ENCODE results near the gene TMEM150B.

Gene TMEM150B

GRCh38 chr19:55346725-55347441, 21.7 kb upstream of the TMEM150B start:
- H3K79me2 ChIP-seq (ENCODE audit: insufficient read depth, low read length) = peaks cover 11% of the 10 kb centered on the region
- no peak overlapping the region for H3K4me3 ChIP-seq (ENCODE audit: low read depth in 1 of 2, low read length in 2 of 2)
- no peak overlapping the region for H2AFZ ChIP-seq (ENCODE audit: low read depth, low read length)
- peaks cover 62% of the 10 kb centered on the region for H3K36me3 ChIP-seq (ENCODE audit: insufficient read depth, low read length)
- H3K27me3 ChIP-seq (ENCODE audit: insufficient read depth, low read length, poor library complexity) = no peaks in the 10 kb centered on the region
- H3K27ac ChIP-seq (ENCODE audit: low read length) = no peak overlapping the region
- no peaks in the 10 kb centered on the region for H3K9me3 ChIP-seq (ENCODE audit: insufficient read depth, low read length, severe bottlenecking)
- DNase-seq (no peak), ATAC-seq (ENCODE audit: insufficient read depth, low read depth) (no peak)
- H4K20me1 ChIP-seq (ENCODE audit: insufficient read depth, low read length) = peaks cover 38% of the 10 kb centered on the region
- peaks cover 9% of the 10 kb centered on the region for H3K4me1 ChIP-seq (ENCODE audit: insufficient read depth, low read length)
- TF ChIP-seq EZH2 (IDR thresholded peaks at IDR 0.05; ENCODE audit: borderline replicate concordance, low read depth, low read length, severe bottlenecking) (no peak), CTCF (IDR thresholded peaks at IDR 0.05; ENCODE audit: borderline replicate concordance, extremely low read depth, low read length, poor library complexity, severe bottlenecking) (no peak)
- H3K9ac ChIP-seq (ENCODE audit: low read depth, low read length) = no peak overlapping the region
- H3K4me2 ChIP-seq (ENCODE audit: insufficient read depth, low read length) = no peak overlapping the region

- Histone ChIP-seq H3K4me2 (ENCODE audit: insufficient read depth, low read length) (no peak overlapping the region), H3K4me1 (ENCODE audit: insufficient read depth, low read length) (peaks cover 16% of the 10 kb centered on the region), H2AFZ (ENCODE audit: low read depth, low read length) (no peak overlapping the region)
These were observed 20.9 kb upstream of the TMEM150B start for GRCh38 chr19:55345818-55346724.

GRCh38 chr19:55345101-55345817, 20.1 kb upstream of the TMEM150B start:
- H2AFZ ChIP-seq (ENCODE audit: low read depth, low read length) = no peak overlapping the region
- TF ChIP-seq CTCF (IDR thresholded peaks at IDR 0.05; ENCODE audit: borderline replicate concordance, extremely low read depth, low read length, poor library complexity, severe bottlenecking) (no peak), EZH2 (IDR thresholded peaks at IDR 0.05; ENCODE audit: borderline replicate concordance, low read depth, low read length, severe bottlenecking) (no peak)
- no peak overlapping the region for H3K27ac ChIP-seq (ENCODE audit: low read length)
- no peak for DNase-seq
- peaks cover 68% of the 10 kb centered on the region for H3K36me3 ChIP-seq (ENCODE audit: insufficient read depth, low read length)
- H3K4me1 ChIP-seq (ENCODE audit: insufficient read depth, low read length) = peaks cover 24% of the 10 kb centered on the region
- H3K9me3 ChIP-seq (ENCODE audit: insufficient read depth, low read length, severe bottlenecking) = no peaks in the 10 kb centered on the region
- H3K9ac ChIP-seq (ENCODE audit: low read depth, low read length) = no peak overlapping the region
- H3K27me3 ChIP-seq (ENCODE audit: insufficient read depth, low read length, poor library complexity) = no peaks in the 10 kb centered on the region
- no peak overlapping the region for H3K4me2 ChIP-seq (ENCODE audit: insufficient read depth, low read length)
- no peak for ATAC-seq (ENCODE audit: insufficient read depth, low read depth)
- peaks cover 45% of the 10 kb centered on the region for H4K20me1 ChIP-seq (ENCODE audit: insufficient read depth, low read length)
- H3K79me2 ChIP-seq (ENCODE audit: insufficient read depth, low read length) = peaks cover 26% of the 10 kb centered on the region
- no peak overlapping the region for H3K4me3 ChIP-seq (ENCODE audit: low read depth in 1 of 2, low read length in 2 of 2)

More at GRCh38 chr19:55345818-55346724, 20.9 kb upstream of the TMEM150B start:
- H3K79me2 ChIP-seq (ENCODE audit: insufficient read depth, low read length) = peaks cover 18% of the 10 kb centered on the region
- H3K27ac ChIP-seq (ENCODE audit: low read length) = no peak overlapping the region
- no peak for ATAC-seq (ENCODE audit: insufficient read depth, low read depth)
- H4K20me1 ChIP-seq (ENCODE audit: insufficient read depth, low read length) = peaks cover 45% of the 10 kb centered on the region
- DNase-seq = no peak
- peaks cover 68% of the 10 kb centered on the region for H3K36me3 ChIP-seq (ENCODE audit: insufficient read depth, low read length)
- no peaks in the 10 kb centered on the region for H3K27me3 ChIP-seq (ENCODE audit: insufficient read depth, low read length, poor library complexity)
- TF ChIP-seq EZH2 (IDR thresholded peaks at IDR 0.05; ENCODE audit: borderline replicate concordance, low read depth, low read length, severe bottlenecking) (no peak), CTCF (IDR thresholded peaks at IDR 0.05; ENCODE audit: borderline replicate concordance, extremely low read depth, low read length, poor library complexity, severe bottlenecking) (no peak)
- no peaks in the 10 kb centered on the region for H3K9me3 ChIP-seq (ENCODE audit: insufficient read depth, low read length, severe bottlenecking)
- H3K4me3 ChIP-seq (ENCODE audit: low read depth in 1 of 2, low read length in 2 of 2) = no peak overlapping the region
- no peak overlapping the region for H3K9ac ChIP-seq (ENCODE audit: low read depth, low read length)

Measured in DND-41 (cell line).